Type B pancreatic cell (in vitro differentiated cells): Measurements from ENCODE around the gene KCTD16. TPM values are rescaled to one million over a fixed set of nuclear protein-coding genes. Genes with fewer than 3 reads are reported as not detected.

Experiments used
- DNase-seq: peaks from one replicate; pipeline ENCODE4 v3.0.0; 2021; ENCODE audit warnings: mixed read lengths; ENCODE audit not compliant: unreplicated experiment; ENCODE audit errors: extremely low spot score
- H3K27ac Mint-ChIP-seq: 2 replicates; pipeline ENCODE4 v1.8.0; 2021; ENCODE audit warnings: mild to moderate bottlenecking, mixed read lengths
- H3K27me3 Mint-ChIP-seq: 2 replicates; pipeline ENCODE4 v1.8.0; 2021; ENCODE audit warnings: mixed read lengths
- H3K36me3 Mint-ChIP-seq: 2 replicates; pipeline ENCODE4 v1.8.0; 2021; ENCODE audit warnings: mixed read lengths
- H3K4me1 Mint-ChIP-seq: one replicate; pipeline ENCODE4 v1.8.0; 2021; ENCODE audit warnings: mixed read lengths; ENCODE audit not compliant: unreplicated experiment
- H3K4me3 Mint-ChIP-seq: 2 replicates; pipeline ENCODE4 v1.8.0; 2021; ENCODE audit warnings: mild to moderate bottlenecking, mixed read lengths
- H3K9me3 Mint-ChIP-seq: 2 replicates; pipeline ENCODE4 v1.8.0; 2021; ENCODE audit warnings: mixed read lengths
- CTCF ChIP-seq: fragments of 200-600 bp; sonication (generic); conservative IDR thresholded peaks from 2 replicates; pipeline ENCODE4 v1.5.0; 2021; ENCODE audit warnings: antibody characterized with exemption, mild to moderate bottlenecking
- total RNA-seq: library from RNA; stranded (reverse); gene quantifications from 2 replicates; pipeline ENCODE4 v1.2.1, GENCODE V29; 2021; ENCODE audit warnings: low replicate concordance

Gene KCTD16
- total RNA-seq, 1 donor from 2014 or later = 3.0 TPM

DNA sequence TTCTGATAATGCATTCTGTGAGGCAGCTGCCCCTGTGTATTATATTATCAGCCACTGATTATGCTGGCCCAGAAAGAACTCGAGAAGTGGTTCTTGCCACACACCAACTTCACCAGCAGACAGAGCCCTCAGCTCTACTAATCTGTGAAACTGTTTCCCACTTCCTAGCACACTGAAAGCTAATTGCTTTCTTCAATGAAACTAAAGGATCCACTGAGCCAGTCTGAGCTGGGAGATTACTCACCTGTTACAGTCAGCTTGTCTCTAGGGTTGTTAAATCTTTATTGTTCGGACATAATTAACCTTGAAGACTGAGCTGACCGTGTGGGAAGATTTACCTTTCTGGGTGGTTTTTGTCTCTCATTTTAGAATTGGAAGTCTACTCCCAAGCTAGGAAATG, 263.2 kb downstream of the KCTD16 start:
- no peak for DNase-seq
- no peaks in the 10 kb centered on the region for H3K36me3 Mint-ChIP-seq
- peaks cover 3% of the 10 kb centered on the region for H3K27me3 Mint-ChIP-seq
- no peak overlapping the region for H3K4me3 Mint-ChIP-seq
- H3K9me3 Mint-ChIP-seq = no peaks in the 10 kb centered on the region
- H3K4me1 Mint-ChIP-seq = no peaks in the 10 kb centered on the region
- H3K27ac Mint-ChIP-seq = no peak overlapping the region
- no peak for TF ChIP-seq CTCF

DNA sequence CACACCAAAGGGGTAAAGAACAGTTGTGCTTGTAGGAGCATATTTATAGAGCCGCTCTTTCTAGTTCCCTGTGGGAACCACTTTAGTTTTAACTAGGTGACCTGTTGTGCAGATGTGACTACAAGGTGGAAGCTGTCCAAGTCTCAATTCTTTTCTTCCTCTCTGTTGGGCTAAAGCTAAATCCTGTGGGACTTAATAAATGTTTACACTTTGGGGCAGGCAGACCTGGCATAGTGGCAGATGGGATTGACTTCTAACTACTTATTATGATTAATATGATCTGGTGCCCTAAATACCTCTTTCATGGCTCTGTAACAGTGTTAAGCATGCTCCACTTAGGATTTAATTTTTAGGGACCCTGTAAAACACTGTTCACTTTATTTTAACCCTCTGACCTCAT, 265.3 kb downstream of the KCTD16 start:
- Mint-ChIP-seq H3K27me3 (peaks cover 3% of the 10 kb centered on the region), H3K9me3 (no peaks in the 10 kb centered on the region), H3K27ac (no peak overlapping the region), H3K36me3 (no peaks in the 10 kb centered on the region), H3K4me3 (no peak overlapping the region), H3K4me1 (no peaks in the 10 kb centered on the region)
- no peak for TF ChIP-seq CTCF
- no peak for DNase-seq

- no peaks in the 10 kb centered on the region for H3K4me1 Mint-ChIP-seq
- no peak for TF ChIP-seq CTCF
- no peak overlapping the region for H3K27ac Mint-ChIP-seq
- H3K9me3 Mint-ChIP-seq = no peaks in the 10 kb centered on the region
- H3K27me3 Mint-ChIP-seq = peaks cover 3% of the 10 kb centered on the region
- no peak for DNase-seq
- H3K36me3 Mint-ChIP-seq = no peaks in the 10 kb centered on the region
- H3K4me3 Mint-ChIP-seq = no peak overlapping the region
Measured at GRCh38 chr5:144438237-144438636, 267.6 kb downstream of the KCTD16 start.

DNA sequence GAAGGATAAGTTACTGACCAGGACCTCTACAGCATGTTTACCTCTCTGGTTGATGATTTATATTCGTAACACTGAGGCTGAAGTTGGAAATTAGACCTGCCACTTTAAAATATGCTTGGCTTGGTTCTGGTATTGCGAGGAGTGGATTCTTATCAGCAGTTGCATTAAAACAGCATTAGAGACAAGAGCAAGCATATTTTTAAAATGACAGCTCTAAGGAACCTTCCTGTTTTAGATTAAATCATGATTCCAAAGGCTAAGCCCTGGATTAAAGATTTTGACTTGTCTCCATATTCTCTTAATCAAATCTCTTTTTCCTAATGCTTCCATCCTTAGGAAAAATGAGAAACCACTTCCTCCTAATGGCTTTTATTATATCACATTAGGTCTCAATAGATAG, 277.8 kb downstream of the KCTD16 start:
- TF ChIP-seq CTCF = no peak
- Mint-ChIP-seq H3K4me1 (no peaks in the 10 kb centered on the region), H3K4me3 (no peak overlapping the region), H3K36me3 (no peaks in the 10 kb centered on the region), H3K27ac (no peak overlapping the region), H3K9me3 (no peaks in the 10 kb centered on the region), H3K27me3 (no peaks in the 10 kb centered on the region)
- DNase-seq = no peak

DNA sequence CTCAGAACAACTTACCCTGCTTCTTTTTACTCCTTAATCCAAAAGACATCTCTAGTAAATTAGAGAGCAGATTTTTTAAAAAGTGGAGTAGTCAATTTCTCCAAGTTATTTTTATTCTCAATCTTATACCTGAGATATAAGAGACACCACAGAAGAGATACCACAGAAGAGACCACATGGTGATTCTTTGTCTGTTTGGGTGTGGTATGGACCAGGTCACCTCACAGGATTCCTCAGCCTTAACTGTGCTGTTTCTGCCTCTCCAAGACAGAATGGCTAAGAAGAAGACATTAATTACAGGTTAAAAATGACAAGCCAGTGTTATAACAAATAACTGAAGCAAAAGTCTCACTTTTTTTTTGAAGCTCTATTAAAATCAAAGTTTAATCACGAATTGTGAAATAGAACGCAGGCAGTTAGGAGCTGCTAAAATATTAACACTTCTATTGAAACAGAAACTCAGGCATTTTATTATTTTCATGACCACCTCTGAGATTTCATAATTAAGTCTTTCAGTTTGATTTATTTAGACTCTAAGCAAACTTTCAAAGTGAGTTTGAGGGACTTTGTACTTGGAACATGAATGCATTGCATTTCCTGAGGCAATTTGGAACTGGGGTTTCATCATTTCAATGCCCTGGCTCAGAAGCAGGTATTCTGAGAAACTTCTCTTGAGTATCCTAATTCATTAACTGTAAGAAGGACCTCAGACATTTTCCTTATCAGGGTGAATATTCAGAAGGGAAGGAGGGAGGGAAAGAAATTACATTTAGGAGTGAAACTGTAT, 280.7 kb downstream of the KCTD16 start:
- Mint-ChIP-seq H3K9me3 (no peaks in the 10 kb centered on the region), H3K27me3 (peaks cover 4% of the 10 kb centered on the region), H3K27ac (no peak overlapping the region), H3K4me1 (peaks cover 2% of the 10 kb centered on the region), H3K36me3 (no peaks in the 10 kb centered on the region), H3K4me3 (no peak overlapping the region)
- DNase-seq = no peak
- TF ChIP-seq CTCF = no peak

GRCh38 chr5:144453753-144454152, 283.1 kb downstream of the KCTD16 start:
- Mint-ChIP-seq H3K27me3 (peaks cover 4% of the 10 kb centered on the region), H3K9me3 (no peaks in the 10 kb centered on the region), H3K36me3 (no peaks in the 10 kb centered on the region), H3K4me3 (no peak overlapping the region), H3K4me1 (peaks cover 3% of the 10 kb centered on the region), H3K27ac (no peak overlapping the region)
- no peak for TF ChIP-seq CTCF
- DNase-seq = no peak
